ENCODE results near the gene PAQR8. TPM values are rescaled to one million over a fixed set of nuclear protein-coding genes. Genes with fewer than 3 reads are reported as not detected.

Gene PAQR8
- total and polyA plus RNA-seq, 2 of the 13 experiments (the other 11 are each of a cell fraction or from before 2014, with no cell fraction given), result 37.7 to 50.7 TPM

DNA sequence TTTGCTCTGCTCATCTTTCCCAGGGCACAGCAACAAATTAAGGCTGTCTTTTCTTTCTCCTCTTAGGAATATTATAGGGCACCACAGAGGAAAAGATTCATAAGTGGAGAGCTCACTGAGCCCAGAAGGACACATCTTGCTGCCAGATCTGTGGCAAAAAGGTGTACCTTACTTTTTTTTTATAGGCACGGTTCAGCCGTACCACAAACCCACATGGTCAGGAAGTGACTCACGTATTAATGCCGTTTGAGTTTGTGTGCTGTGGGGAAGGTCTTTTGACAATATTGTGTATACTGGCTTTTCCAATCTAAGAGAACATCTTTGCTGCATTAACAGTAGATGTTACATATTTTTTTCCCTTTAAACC, 28.4 kb downstream of the PAQR8 start (continued):
- TF ChIP-seq, protein P1, sequence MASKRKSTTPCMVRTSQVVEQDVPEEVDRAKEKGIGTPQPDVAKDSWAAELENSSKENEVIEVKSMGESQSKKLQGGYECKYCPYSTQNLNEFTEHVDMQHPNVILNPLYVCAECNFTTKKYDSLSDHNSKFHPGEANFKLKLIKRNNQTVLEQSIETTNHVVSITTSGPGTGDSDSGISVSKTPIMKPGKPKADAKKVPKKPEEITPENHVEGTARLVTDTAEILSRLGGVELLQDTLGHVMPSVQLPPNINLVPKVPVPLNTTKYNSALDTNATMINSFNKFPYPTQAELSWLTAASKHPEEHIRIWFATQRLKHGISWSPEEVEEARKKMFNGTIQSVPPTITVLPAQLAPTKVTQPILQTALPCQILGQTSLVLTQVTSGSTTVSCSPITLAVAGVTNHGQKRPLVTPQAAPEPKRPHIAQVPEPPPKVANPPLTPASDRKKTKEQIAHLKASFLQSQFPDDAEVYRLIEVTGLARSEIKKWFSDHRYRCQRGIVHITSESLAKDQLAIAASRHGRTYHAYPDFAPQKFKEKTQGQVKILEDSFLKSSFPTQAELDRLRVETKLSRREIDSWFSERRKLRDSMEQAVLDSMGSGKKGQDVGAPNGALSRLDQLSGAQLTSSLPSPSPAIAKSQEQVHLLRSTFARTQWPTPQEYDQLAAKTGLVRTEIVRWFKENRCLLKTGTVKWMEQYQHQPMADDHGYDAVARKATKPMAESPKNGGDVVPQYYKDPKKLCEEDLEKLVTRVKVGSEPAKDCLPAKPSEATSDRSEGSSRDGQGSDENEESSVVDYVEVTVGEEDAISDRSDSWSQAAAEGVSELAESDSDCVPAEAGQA (IDR thresholded peaks at IDR 0.05; ENCODE audit: low read depth), result no peak
- TF ChIP-seq, protein P1 (CRISPR knock-in tag; IDR thresholded peaks at IDR 0.05; ENCODE audit: borderline replicate concordance), result peak; percentile 24; the same call in 1 of the 2 replicates
- TF ChIP-seq ZNF644 (CRISPR knock-in tag; IDR thresholded peaks at IDR 0.05; ENCODE audit: low read depth), result peak; percentile 24; the same call in 1 of the 2 replicates
- TF ChIP-seq DMAP1 (CRISPR knock-in tag; IDR thresholded peaks at IDR 0.05), result no peak
- TF ChIP-seq ZNF451 (CRISPR knock-in tag; IDR thresholded peaks at IDR 0.05), result no peak
- TF ChIP-seq KLF15 (CRISPR knock-in tag; IDR thresholded peaks at IDR 0.05; ENCODE audit: borderline replicate concordance), result no peak
- TF ChIP-seq, protein P2, sequence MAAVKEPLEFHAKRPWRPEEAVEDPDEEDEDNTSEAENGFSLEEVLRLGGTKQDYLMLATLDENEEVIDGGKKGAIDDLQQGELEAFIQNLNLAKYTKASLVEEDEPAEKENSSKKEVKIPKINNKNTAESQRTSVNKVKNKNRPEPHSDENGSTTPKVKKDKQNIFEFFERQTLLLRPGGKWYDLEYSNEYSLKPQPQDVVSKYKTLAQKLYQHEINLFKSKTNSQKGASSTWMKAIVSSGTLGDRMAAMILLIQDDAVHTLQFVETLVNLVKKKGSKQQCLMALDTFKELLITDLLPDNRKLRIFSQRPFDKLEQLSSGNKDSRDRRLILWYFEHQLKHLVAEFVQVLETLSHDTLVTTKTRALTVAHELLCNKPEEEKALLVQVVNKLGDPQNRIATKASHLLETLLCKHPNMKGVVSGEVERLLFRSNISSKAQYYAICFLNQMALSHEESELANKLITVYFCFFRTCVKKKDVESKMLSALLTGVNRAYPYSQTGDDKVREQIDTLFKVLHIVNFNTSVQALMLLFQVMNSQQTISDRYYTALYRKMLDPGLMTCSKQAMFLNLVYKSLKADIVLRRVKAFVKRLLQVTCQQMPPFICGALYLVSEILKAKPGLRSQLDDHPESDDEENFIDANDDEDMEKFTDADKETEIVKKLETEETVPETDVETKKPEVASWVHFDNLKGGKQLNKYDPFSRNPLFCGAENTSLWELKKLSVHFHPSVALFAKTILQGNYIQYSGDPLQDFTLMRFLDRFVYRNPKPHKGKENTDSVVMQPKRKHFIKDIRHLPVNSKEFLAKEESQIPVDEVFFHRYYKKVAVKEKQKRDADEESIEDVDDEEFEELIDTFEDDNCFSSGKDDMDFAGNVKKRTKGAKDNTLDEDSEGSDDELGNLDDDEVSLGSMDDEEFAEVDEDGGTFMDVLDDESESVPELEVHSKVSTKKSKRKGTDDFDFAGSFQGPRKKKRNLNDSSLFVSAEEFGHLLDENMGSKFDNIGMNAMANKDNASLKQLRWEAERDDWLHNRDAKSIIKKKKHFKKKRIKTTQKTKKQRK (IDR thresholded peaks at IDR 0.05; ENCODE audit: low read length), result no peak
- TF ChIP-seq, protein P3, sequence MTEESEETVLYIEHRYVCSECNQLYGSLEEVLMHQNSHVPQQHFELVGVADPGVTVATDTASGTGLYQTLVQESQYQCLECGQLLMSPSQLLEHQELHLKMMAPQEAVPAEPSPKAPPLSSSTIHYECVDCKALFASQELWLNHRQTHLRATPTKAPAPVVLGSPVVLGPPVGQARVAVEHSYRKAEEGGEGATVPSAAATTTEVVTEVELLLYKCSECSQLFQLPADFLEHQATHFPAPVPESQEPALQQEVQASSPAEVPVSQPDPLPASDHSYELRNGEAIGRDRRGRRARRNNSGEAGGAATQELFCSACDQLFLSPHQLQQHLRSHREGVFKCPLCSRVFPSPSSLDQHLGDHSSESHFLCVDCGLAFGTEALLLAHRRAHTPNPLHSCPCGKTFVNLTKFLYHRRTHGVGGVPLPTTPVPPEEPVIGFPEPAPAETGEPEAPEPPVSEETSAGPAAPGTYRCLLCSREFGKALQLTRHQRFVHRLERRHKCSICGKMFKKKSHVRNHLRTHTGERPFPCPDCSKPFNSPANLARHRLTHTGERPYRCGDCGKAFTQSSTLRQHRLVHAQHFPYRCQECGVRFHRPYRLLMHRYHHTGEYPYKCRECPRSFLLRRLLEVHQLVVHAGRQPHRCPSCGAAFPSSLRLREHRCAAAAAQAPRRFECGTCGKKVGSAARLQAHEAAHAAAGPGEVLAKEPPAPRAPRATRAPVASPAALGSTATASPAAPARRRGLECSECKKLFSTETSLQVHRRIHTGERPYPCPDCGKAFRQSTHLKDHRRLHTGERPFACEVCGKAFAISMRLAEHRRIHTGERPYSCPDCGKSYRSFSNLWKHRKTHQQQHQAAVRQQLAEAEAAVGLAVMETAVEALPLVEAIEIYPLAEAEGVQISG (CRISPR knock-in tag; IDR thresholded peaks at IDR 0.05), result no peak
- TF ChIP-seq, protein P4, sequence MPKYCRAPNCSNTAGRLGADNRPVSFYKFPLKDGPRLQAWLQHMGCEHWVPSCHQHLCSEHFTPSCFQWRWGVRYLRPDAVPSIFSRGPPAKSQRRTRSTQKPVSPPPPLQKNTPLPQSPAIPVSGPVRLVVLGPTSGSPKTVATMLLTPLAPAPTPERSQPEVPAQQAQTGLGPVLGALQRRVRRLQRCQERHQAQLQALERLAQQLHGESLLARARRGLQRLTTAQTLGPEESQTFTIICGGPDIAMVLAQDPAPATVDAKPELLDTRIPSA (CRISPR knock-in tag; IDR thresholded peaks at IDR 0.05; ENCODE audit: borderline replicate concordance), result no peak
- no peak for TF ChIP-seq ZNF564 (CRISPR knock-in tag; IDR thresholded peaks at IDR 0.05)
- no peak for TF ChIP-seq PRMT3 (CRISPR knock-in tag; IDR thresholded peaks at IDR 0.05; ENCODE audit: borderline replicate concordance, low read depth)
- TF ChIP-seq, protein P5, sequence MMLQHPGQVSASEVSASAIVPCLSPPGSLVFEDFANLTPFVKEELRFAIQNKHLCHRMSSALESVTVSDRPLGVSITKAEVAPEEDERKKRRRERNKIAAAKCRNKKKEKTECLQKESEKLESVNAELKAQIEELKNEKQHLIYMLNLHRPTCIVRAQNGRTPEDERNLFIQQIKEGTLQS (CRISPR knock-in tag; IDR thresholded peaks at IDR 0.05), result 0 out of 2 replicates have a peak, but pooled peaks have one; percentile 46
- TF ChIP-seq ZBTB1 (CRISPR knock-in tag; IDR thresholded peaks at IDR 0.05; ENCODE audit: borderline replicate concordance), result no peak
- TF ChIP-seq KLF12 (CRISPR knock-in tag; IDR thresholded peaks at IDR 0.05; ENCODE audit: borderline replicate concordance), result no peak
- TF ChIP-seq ZNF354B (CRISPR knock-in tag; IDR thresholded peaks at IDR 0.05), result no peak
- TF ChIP-seq ZNF747 (CRISPR knock-in tag; IDR thresholded peaks at IDR 0.05; ENCODE audit: borderline replicate concordance), result no peak
- no peak for TF ChIP-seq PHF21A (CRISPR knock-in tag; IDR thresholded peaks at IDR 0.05)
